Left lung (tissue), 14 donors: ENCODE results near the gene CHST14. TPM values are rescaled to one million over a fixed set of nuclear protein-coding genes. Genes with fewer than 3 reads are reported as not detected.

Experiments
- ATAC-seq: fragments of 200-7000 bp; cut with Tn5 transposase; one replicate; pipeline ENCODE4 v1.9.1; 2020; ENCODE audit warnings: moderate library complexity
- DNase-seq, 4 donors: peaks; one replicate each; pipeline ENCODE4 v3.0.0-alpha.2; 2013 to 2020
- H3K27ac ChIP-seq, 2 donors: fragments of 200-600 bp; sonication (generic) in 1 of 2; one replicate each; pipeline versions ENCODE4 v1.5.0 to v1.8.0; 2020 to 2021
- H3K27me3 ChIP-seq, 2 donors: fragments of 200-600 bp; sonication (generic) in 1 of 2; one replicate each; pipeline versions ENCODE4 v1.5.0 to v1.8.0; 2020 to 2021
- H3K36me3 ChIP-seq, 2 donors: fragments of 200-600 bp; sonication (generic) in 1 of 2; one replicate each; pipeline versions ENCODE4 v1.5.0 to v1.8.0; 2020 to 2021
- H3K4me1 ChIP-seq, 2 donors: fragments of 200-600 bp; one replicate each; pipeline ENCODE4 v1.8.0; 2021
- H3K4me3 ChIP-seq, 2 donors: fragments of 200-600 bp; sonication (generic) in 1 of 2; one replicate each; pipeline versions ENCODE4 v1.5.0 to v1.8.0; 2020 to 2021; ENCODE audit warnings: mild to moderate bottlenecking in 1 of 2
- H3K9me3 ChIP-seq, 2 donors: fragments of 200-600 bp; sonication (generic) in 1 of 2; one replicate each; pipeline versions ENCODE4 v1.5.0 to v1.8.0; 2020 to 2021
- intact Hi-C, 2 donors: fragments of 100-400 bp; cut with DNase I; formaldehyde crosslinking; loops; one replicate each; pipeline versions ENCODE4 v1.11.2 to v1.14.2; 2022
- long read RNA-seq, 12 donors: library from polyadenylated mRNA in 2 of 12; unstranded in 2 of 12; transcript quantifications; one replicate each; pipeline ENCODE4 v2.0.0 and lab custom pipeline, GENCODE V29; 2019 to 2026
- polyA plus RNA-seq, 6 donors: library from polyadenylated mRNA; unstranded; fragments of 120-200 nt; gene quantifications; one replicate each; pipeline ENCODE4 v1.2.1, GENCODE V29; 2013; ENCODE audit not compliant: insufficient read length in 6 of 6
- total RNA-seq, 2 donors: library from RNA; stranded (reverse); fragmentation: NEBNext Ultra II Directional; extraction: Animal tissue kit (Norgen Biotek cat#: 25700); gene quantifications; one replicate each; pipeline ENCODE4 v1.2.1, GENCODE V29; 2021
- TF ChIP-seq, protein P1 (sequence below), 2 donors: fragments of 200-600 bp; sonication (generic) in 1 of 2; IDR thresholded peaks; one replicate each; pipeline versions ENCODE4 v1.5.0 to v1.8.0; 2021; ENCODE audit warnings: antibody characterized with exemption in 2 of 2
- donor health status: DM: no; HTN: yes; CAD: no.
- donor health status: DM: no; HTN: no; CAD: no.

CHST14 gene
- total RNA-seq (10 to 100 TPM; 15.1 to 20.2 TPM), polyA plus RNA-seq (10 to 100 TPM; 33.8 to 44.1 (median 39.4) TPM)
- long read RNA-seq, donor 1, transcript CHST14-201 (1 exons, 3,574 nt): major isoform, 48 of 48 reads
- long read RNA-seq, donor 1, partial matches to known transcripts: 0 of 48 reads
- long read RNA-seq, donor 1, other reads (novel, unspliced or antisense): 0 of 48 reads
- long read RNA-seq, donor 2, transcript CHST14-201 (1 exons, 3,574 nt): major isoform, 57 of 57 reads
- long read RNA-seq, donor 2, partial matches to known transcripts: 0 of 57 reads
- long read RNA-seq, donor 2, other reads (novel, unspliced or antisense): 0 of 57 reads
- long read RNA-seq, donor 3, transcript CHST14-201 (1 exons, 3,574 nt): major isoform, 54 of 54 reads
- long read RNA-seq, donor 3, partial matches to known transcripts: 0 of 54 reads
- long read RNA-seq, donor 3, other reads (novel, unspliced or antisense): 0 of 54 reads
- long read RNA-seq, donor 4, partial matches to known transcripts: 0 of 1 reads
- long read RNA-seq, donor 4, other reads (novel, unspliced or antisense): 0 of 1 reads
- long read RNA-seq, donor 5, transcript CHST14-201 (1 exons, 3,574 nt): major isoform, 47 of 47 reads
- long read RNA-seq, donor 5, partial matches to known transcripts: 0 of 47 reads
- long read RNA-seq, donor 5, other reads (novel, unspliced or antisense): 0 of 47 reads
- long read RNA-seq, donor 6, transcript CHST14-201 (1 exons, 3,574 nt): major isoform, 32 of 32 reads
- long read RNA-seq, donor 6, partial matches to known transcripts: 0 of 32 reads
- long read RNA-seq, donor 6, other reads (novel, unspliced or antisense): 0 of 32 reads
- long read RNA-seq, donor 7, transcript CHST14-201 (1 exons, 3,574 nt): major isoform, 12 of 12 reads
- long read RNA-seq, donor 7, partial matches to known transcripts: 0 of 12 reads
- long read RNA-seq, donor 7, other reads (novel, unspliced or antisense): 0 of 12 reads
- long read RNA-seq, donor 8, transcript CHST14-201 (1 exons, 3,574 nt): major isoform, 40 of 40 reads
- long read RNA-seq, donor 8, partial matches to known transcripts: 0 of 40 reads
- long read RNA-seq, donor 8, other reads (novel, unspliced or antisense): 0 of 40 reads
- long read RNA-seq, donor 9: 0 reads
- long read RNA-seq, donor 10, partial matches to known transcripts: 0 of 1 reads
- long read RNA-seq, donor 10, other reads (novel, unspliced or antisense): 0 of 1 reads
- long read RNA-seq, donor 11: 0 reads
- long read RNA-seq, donor 12, transcript CHST14-201 (1 exons, 3,574 nt): major isoform, 26 of 26 reads
- long read RNA-seq, donor 12, partial matches to known transcripts: 0 of 26 reads
- long read RNA-seq, donor 12, other reads (novel, unspliced or antisense): 0 of 26 reads

- Histone ChIP-seq H3K36me3 (peaks cover 0 to 16% of the 10 kb centered on the region in 2 donors), H3K27me3 (no peaks in the 10 kb centered on the region), H3K27ac (peak within 1 kb of the TSS; percentile 80 to 89), H3K9me3 (no peaks in the 10 kb centered on the region), H3K4me3 (peak within 1 kb of the TSS; percentile 61 to 94), H3K4me1 (peaks cover 10 to 24% of the 10 kb centered on the region in 2 donors)
- DNase-seq (peak; percentile 59 to 92 (median 77)), ATAC-seq (peak; percentile 86)
- TF ChIP-seq, protein P1, sequence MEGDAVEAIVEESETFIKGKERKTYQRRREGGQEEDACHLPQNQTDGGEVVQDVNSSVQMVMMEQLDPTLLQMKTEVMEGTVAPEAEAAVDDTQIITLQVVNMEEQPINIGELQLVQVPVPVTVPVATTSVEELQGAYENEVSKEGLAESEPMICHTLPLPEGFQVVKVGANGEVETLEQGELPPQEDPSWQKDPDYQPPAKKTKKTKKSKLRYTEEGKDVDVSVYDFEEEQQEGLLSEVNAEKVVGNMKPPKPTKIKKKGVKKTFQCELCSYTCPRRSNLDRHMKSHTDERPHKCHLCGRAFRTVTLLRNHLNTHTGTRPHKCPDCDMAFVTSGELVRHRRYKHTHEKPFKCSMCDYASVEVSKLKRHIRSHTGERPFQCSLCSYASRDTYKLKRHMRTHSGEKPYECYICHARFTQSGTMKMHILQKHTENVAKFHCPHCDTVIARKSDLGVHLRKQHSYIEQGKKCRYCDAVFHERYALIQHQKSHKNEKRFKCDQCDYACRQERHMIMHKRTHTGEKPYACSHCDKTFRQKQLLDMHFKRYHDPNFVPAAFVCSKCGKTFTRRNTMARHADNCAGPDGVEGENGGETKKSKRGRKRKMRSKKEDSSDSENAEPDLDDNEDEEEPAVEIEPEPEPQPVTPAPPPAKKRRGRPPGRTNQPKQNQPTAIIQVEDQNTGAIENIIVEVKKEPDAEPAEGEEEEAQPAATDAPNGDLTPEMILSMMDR (IDR thresholded peaks at IDR 0.05): no peak
- intact Hi-C loops: no loop called here
These were observed at the start of gene CHST14 for GRCh38 chr15:40470423-40471104. Gene CHST14, plus strand, starts transcription at chr15:40470984. Its CDS starts 230 bp downstream, at chr15:40471214.

GRCh38 chr15:40421246-40422157 lies 49.3 kb upstream of the CHST14 start:
- H3K27me3 ChIP-seq: no peaks in the 10 kb centered on the region
- TF ChIP-seq, protein P1 (IDR thresholded peaks at IDR 0.05): peak; percentile 89 to 94
- H3K27ac ChIP-seq: no peak overlapping the region
- H3K9me3 ChIP-seq: no peaks in the 10 kb centered on the region
- H3K36me3 ChIP-seq: peaks cover 0 to 18% of the 10 kb centered on the region in 2 donors
- intact Hi-C loops: loop anchor here in 1 of 2 donors (10.0 kb wide), 1 partner anchor 137 kb away; the partner anchor contains the start of gene ANKRD63
- peaks cover 0 to 22% of the 10 kb centered on the region in 2 donors for H3K4me1 ChIP-seq
- H3K4me3 ChIP-seq: no peak overlapping the region
- DNase-seq (peak in 3 of 4 donors; percentile 76 to 98 (median 85)), ATAC-seq (peak; percentile 97)

DNA sequence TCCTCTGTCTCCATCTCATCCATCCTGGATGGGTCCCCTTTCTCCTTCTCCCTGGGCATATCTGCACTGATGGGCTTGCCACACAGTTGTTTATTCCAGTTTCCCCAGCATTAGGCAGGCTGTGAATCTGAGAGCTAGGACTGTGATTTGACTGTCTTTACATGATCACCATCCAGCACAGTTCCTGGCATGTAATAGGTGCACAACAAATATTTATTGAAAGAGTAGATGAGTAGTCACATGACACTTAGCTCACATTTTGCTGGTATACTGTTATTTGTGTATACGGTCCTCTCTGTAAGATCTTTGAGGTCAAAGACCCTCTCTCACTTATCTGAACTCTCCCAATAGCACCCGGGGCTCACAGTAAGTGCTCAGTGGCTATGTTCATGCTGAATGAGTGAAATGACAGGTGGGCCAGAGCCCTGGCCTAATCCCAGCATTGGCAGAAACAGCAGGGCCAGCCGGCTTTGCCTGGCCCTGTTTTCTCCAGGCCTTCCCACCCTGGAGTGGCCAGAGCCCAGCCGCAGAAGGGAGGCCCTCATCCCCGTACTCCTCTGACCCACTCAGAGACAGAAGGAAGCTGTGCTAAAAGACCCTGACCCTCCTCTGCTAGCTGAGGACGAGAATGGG lies 46.2 kb upstream of the CHST14 start:
- no peaks in the 10 kb centered on the region for H3K9me3 ChIP-seq
- intact Hi-C loops: loop anchor here in 1 of 2 donors (10.0 kb wide), 1 partner anchor 140 kb away; the partner anchor contains the start of gene ANKRD63
- TF ChIP-seq, protein P1 (IDR thresholded peaks at IDR 0.05): no peak
- H3K4me1 ChIP-seq: peaks cover 0 to 22% of the 10 kb centered on the region in 2 donors
- H3K4me3 ChIP-seq: no peak overlapping the region
- H3K36me3 ChIP-seq: no peaks in the 10 kb centered on the region
- no peak for ATAC-seq
- no peak overlapping the region for H3K27ac ChIP-seq
- H3K27me3 ChIP-seq: no peaks in the 10 kb centered on the region
- DNase-seq: no peak
